Osteoblast (primary cell): Measurements from ENCODE around the gene CCDC106. TPM values are rescaled to one million over a fixed set of nuclear protein-coding genes. Genes with fewer than 3 reads are reported as not detected.

Experiments
- DNase-seq: peaks from one replicate; pipeline ENCODE4 v3.0.0; 2011; ENCODE audit warnings: low spot score, mixed read lengths; ENCODE audit not compliant: insufficient read length; ENCODE audit errors: missing footprints
- H2AFZ ChIP-seq: 2 replicates; pipeline ENCODE4 v1.6.0; 2011; ENCODE audit warnings: mild to moderate bottlenecking, low read length
- H3K27ac ChIP-seq: 2 replicates; pipeline ENCODE4 v1.5.1; 2011; ENCODE audit warnings: mild to moderate bottlenecking, low read depth, low read length, moderate library complexity
- H3K27me3 ChIP-seq: 2 replicates; pipeline ENCODE4 v1.6.0; 2012; ENCODE audit warnings: mild to moderate bottlenecking, control low read depth, inconsistent platforms, low read length, moderate library complexity; ENCODE audit not compliant: insufficient read depth
- H3K36me3 ChIP-seq: 2 replicates; pipeline ENCODE4 v1.5.1; 2011; ENCODE audit warnings: mild to moderate bottlenecking, low read length, control low read depth, moderate library complexity; ENCODE audit not compliant: insufficient read depth
- H3K4me1 ChIP-seq: 2 replicates; pipeline ENCODE4 v1.5.1; 2011; ENCODE audit warnings: mild to moderate bottlenecking, low read length, control low read depth, moderate library complexity; ENCODE audit not compliant: insufficient read depth
- H3K4me2 ChIP-seq: 2 replicates; pipeline ENCODE4 v1.6.0; 2011; ENCODE audit warnings: mild to moderate bottlenecking, low read length; ENCODE audit not compliant: insufficient read depth
- H3K4me3 ChIP-seq: fragments of 200-600 bp; sonication (generic); 3 replicates; pipeline ENCODE4 v1.5.1; 2012; ENCODE audit warnings: mild to moderate bottlenecking, low read length, inconsistent platforms; ENCODE audit not compliant: insufficient read depth
- H3K79me2 ChIP-seq: 2 replicates; pipeline ENCODE4 v1.6.0; 2012; ENCODE audit warnings: mild to moderate bottlenecking, low read length, control low read depth, inconsistent platforms; ENCODE audit not compliant: insufficient read depth
- H3K9me3 ChIP-seq: 2 replicates; pipeline ENCODE4 v1.5.1; 2011; ENCODE audit warnings: low read depth, low read length, control low read depth
- H4K20me1 ChIP-seq: 2 replicates; pipeline ENCODE4 v1.6.0; 2012; ENCODE audit warnings: mild to moderate bottlenecking, low read length, control low read depth; ENCODE audit not compliant: insufficient read depth
- total RNA-seq: library from RNA; depleted of rRNA; stranded (reverse); fragments of >200 nt; gene quantifications from 2 replicates; pipeline ENCODE4 v1.2.3, GENCODE V29; 2012
- TF ChIP-seq, protein P1 (sequence below): IDR thresholded peaks from 2 replicates; pipeline ENCODE4 v1.5.1; 2011; ENCODE audit warnings: mild to moderate bottlenecking, low read depth, low read length, moderate library complexity; ENCODE audit errors: extremely low read depth

Gene CCDC106
- total RNA-seq, 1 donor, result 10.5 TPM

DNA sequence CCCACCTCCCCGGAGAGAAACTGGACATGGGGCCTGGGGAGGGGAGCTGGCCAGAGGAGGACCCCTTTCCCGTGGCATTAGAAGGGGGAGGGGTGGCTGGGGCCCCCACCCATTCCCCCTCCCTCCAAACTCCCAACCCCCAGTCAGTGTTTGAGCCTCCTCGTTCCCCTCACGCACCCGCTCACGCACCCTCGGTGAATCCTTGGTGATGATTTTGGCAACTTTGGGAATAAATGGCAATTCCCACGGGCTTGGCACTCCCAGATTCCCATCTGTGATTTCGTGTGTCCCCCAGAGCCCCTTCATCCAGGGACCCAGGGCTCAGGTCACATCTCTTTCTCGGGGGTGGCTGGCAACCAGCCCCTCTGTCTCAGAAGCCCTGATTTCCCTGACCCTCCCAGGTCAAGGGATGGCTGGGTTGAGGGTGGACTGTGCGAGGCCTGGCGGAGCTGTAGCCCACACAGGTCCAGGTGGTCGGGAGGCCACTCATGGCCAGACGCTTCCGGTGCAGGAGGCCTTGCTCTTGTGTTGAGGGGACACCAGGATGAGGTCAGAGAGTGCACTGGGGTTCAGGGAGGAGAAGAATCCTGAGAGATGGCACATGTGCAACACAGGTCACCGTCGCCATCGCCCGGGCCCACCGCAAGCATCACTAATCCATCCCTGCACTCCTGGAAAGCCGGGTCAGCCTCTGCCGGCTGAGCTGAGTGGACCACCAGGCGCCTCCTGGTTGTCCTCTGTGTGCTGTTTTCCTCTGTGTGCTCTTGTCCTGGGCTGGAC is 47.7 kb downstream of the CCDC106 start:
- Histone ChIP-seq H3K27me3 (no peaks in the 10 kb centered on the region), H3K79me2 (no peaks in the 10 kb centered on the region), H2AFZ (no peak overlapping the region), H4K20me1 (no peaks in the 10 kb centered on the region), H3K9me3 (no peaks in the 10 kb centered on the region), H3K4me3 (no peak overlapping the region), H3K4me2 (no peak overlapping the region), H3K27ac (no peak overlapping the region), H3K4me1 (no peaks in the 10 kb centered on the region), H3K36me3 (peaks cover 42% of the 10 kb centered on the region)
- peak; percentile 72 for DNase-seq
- TF ChIP-seq, protein P1, sequence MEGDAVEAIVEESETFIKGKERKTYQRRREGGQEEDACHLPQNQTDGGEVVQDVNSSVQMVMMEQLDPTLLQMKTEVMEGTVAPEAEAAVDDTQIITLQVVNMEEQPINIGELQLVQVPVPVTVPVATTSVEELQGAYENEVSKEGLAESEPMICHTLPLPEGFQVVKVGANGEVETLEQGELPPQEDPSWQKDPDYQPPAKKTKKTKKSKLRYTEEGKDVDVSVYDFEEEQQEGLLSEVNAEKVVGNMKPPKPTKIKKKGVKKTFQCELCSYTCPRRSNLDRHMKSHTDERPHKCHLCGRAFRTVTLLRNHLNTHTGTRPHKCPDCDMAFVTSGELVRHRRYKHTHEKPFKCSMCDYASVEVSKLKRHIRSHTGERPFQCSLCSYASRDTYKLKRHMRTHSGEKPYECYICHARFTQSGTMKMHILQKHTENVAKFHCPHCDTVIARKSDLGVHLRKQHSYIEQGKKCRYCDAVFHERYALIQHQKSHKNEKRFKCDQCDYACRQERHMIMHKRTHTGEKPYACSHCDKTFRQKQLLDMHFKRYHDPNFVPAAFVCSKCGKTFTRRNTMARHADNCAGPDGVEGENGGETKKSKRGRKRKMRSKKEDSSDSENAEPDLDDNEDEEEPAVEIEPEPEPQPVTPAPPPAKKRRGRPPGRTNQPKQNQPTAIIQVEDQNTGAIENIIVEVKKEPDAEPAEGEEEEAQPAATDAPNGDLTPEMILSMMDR, result no peak

DNA sequence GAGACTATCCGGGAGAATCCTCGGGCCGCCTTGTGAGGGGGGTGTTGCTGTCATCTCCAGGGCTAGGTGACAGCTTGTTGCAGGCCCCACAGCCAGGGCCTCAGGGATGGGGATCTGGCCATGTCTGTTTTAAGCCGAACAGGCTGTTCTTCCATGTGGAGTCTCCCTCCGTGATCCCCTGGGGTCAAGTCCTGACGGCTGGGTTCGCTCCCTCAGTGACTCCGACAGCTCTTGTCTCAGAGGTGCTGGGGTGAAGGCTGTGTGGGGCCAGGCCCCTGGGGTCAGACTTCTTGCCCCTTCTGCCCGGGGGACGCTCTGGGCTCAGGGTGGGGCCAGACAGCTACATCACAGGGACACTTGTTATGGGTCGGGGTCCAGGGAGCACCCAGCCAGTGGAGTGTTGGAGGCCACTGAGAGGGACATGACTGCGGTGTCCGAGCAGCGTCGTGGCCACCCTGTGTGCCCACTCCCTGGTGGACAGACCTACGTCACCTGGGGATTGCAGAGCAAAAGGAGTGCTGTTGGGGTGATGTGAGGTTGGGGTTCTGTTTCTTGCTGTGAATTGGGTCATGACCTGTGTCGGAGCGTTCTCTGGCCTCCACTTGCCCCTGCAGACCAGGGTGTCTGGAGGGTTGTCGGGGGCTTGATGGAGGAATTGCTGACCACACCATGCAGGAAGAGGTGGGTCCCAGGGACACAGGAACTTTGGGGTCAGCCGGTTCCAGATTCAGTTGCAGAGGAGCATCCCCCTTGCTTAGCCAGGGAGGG is 48.5 kb downstream of the CCDC106 start:
- DNase-seq, result peak; percentile 86
- H3K4me2 ChIP-seq, result no peak overlapping the region
- no peak overlapping the region for H3K27ac ChIP-seq
- no peaks in the 10 kb centered on the region for H3K4me1 ChIP-seq
- H2AFZ ChIP-seq, result no peak overlapping the region
- H3K27me3 ChIP-seq, result no peaks in the 10 kb centered on the region
- H3K36me3 ChIP-seq, result peaks cover 43% of the 10 kb centered on the region
- H3K4me3 ChIP-seq, result no peak overlapping the region
- no peaks in the 10 kb centered on the region for H3K79me2 ChIP-seq
- no peaks in the 10 kb centered on the region for H3K9me3 ChIP-seq
- no peaks in the 10 kb centered on the region for H4K20me1 ChIP-seq
- TF ChIP-seq, protein P1, result no peak

DNA sequence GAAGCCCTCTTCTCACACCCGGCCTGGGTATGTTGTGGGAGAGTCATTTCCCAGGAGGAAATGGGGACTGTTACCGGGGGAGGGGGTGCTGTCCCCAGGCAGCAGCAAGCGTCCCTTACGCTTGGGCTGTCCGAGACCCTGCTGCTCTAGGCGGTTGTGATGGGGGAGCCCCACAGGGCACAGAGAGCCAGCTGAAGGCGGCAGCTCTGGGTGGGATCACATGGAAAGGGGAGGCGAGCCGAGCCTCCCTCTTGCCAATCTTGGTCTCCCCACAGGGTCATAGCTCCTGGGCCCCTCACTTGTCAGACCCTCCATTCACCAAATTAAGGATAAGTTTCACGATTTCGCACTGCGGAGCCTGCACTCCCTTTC is 49.0 kb downstream of the CCDC106 start:
- no peaks in the 10 kb centered on the region for H3K9me3 ChIP-seq
- H4K20me1 ChIP-seq, result no peaks in the 10 kb centered on the region
- H3K27me3 ChIP-seq, result no peaks in the 10 kb centered on the region
- H3K4me3 ChIP-seq, result no peak overlapping the region
- no peak overlapping the region for H3K27ac ChIP-seq
- H3K79me2 ChIP-seq, result no peaks in the 10 kb centered on the region
- no peak overlapping the region for H3K4me2 ChIP-seq
- TF ChIP-seq, protein P1, result no peak
- H3K36me3 ChIP-seq, result peaks cover 43% of the 10 kb centered on the region
- no peak overlapping the region for H2AFZ ChIP-seq
- H3K4me1 ChIP-seq, result no peaks in the 10 kb centered on the region
- DNase-seq, result peak; percentile 72

DNA sequence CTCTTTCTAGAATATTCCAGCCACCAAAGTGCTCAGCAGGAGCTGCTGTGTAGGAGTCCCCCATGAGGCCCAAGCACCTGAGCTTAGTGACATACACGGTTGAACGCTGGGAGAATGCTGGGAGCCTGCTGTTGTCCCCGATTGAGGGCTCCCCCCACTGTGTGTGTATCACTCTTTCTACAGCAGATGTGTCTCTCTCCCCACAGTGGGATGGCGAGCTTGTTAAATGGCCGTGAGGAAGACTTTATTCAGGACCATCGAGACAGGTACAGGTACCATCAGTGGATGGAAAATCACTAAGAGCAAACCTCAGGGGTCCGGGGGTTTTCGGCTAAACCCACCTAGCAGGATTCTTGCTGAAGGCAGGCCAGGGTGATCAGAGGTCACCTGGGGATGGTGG is 49.7 kb downstream of the CCDC106 start:
- Histone ChIP-seq H3K4me2 (no peak overlapping the region), H3K36me3 (peaks cover 42% of the 10 kb centered on the region), H3K9me3 (no peaks in the 10 kb centered on the region), H3K27ac (no peak overlapping the region), H4K20me1 (no peaks in the 10 kb centered on the region), H3K79me2 (no peaks in the 10 kb centered on the region), H3K4me3 (no peak overlapping the region), H3K4me1 (no peaks in the 10 kb centered on the region), H2AFZ (no peak overlapping the region), H3K27me3 (no peaks in the 10 kb centered on the region)
- peak; percentile 66 for DNase-seq
- TF ChIP-seq, protein P1, result no peak
